HepG2 (cell line): ENCODE results near the gene ZNF621. TPM values are rescaled to one million over a fixed set of nuclear protein-coding genes. Genes with fewer than 3 reads are reported as not detected.

ENCODE experiments used
- ATF6 ChIP-seq: sonication (generic); formaldehyde crosslinking; conservative IDR thresholded peaks from 2 replicates; pipeline ENCODE4 v1.4.0; 2020; ENCODE audit warnings: missing genetic modification reagents
- GABPB1 ChIP-seq: IDR thresholded peaks from 2 replicates; pipeline ENCODE4 v1.6.1; 2016; ENCODE audit warnings: mild to moderate bottlenecking, missing genetic modification reagents, moderate library complexity, missing compliant biosample characterization
- RORA ChIP-seq: sonication (generic); formaldehyde crosslinking; IDR thresholded peaks from 2 replicates; pipeline ENCODE4 v1.5.0; 2020; ENCODE audit warnings: mild to moderate bottlenecking, missing genetic modification reagents, moderate library complexity
- SMYD3 ChIP-seq: sonication (generic); formaldehyde crosslinking; IDR thresholded peaks from 2 replicates; pipeline ENCODE4 v1.8.1; 2023; ENCODE audit warnings: mild to moderate bottlenecking, missing genetic modification reagents
- UBTF ChIP-seq: sonication (generic); formaldehyde crosslinking; IDR thresholded peaks from 2 replicates; pipeline ENCODE4 v1.4.0; 2020; ENCODE audit warnings: mild to moderate bottlenecking, missing genetic modification reagents
- YEATS4 ChIP-seq: sonication (generic); formaldehyde crosslinking; IDR thresholded peaks from 2 replicates; pipeline ENCODE4 v1.4.0; 2020; ENCODE audit warnings: missing genetic modification reagents, borderline replicate concordance
- YY1 ChIP-seq: IDR thresholded peaks from 2 replicates; pipeline ENCODE4 v1.6.1; 2011; ENCODE audit warnings: low read length, low read depth, moderate library complexity, mild to moderate bottlenecking; ENCODE audit not compliant: insufficient read depth, insufficient replicate concordance
- ZFP36L2 ChIP-seq: sonication (generic); formaldehyde crosslinking; IDR thresholded peaks from 2 replicates; pipeline ENCODE4 v1.4.0; 2020; ENCODE audit warnings: missing genetic modification reagents
- ZFYVE20 ChIP-seq: sonication (generic); formaldehyde crosslinking; IDR thresholded peaks from 2 replicates; pipeline ENCODE4 v1.8.0; 2023; ENCODE audit warnings: low read depth, mild to moderate bottlenecking, moderate library complexity, missing genetic modification reagents, borderline replicate concordance
- ZNF274 ChIP-seq: sonication (generic); formaldehyde crosslinking; IDR thresholded peaks from 2 replicates; pipeline ENCODE4 v1.5.1; 2020; ENCODE audit warnings: mild to moderate bottlenecking, missing genetic modification reagents
- ZNF318 ChIP-seq: sonication (generic); formaldehyde crosslinking; IDR thresholded peaks from 2 replicates; pipeline ENCODE4 v1.4.0; 2020; ENCODE audit warnings: mild to moderate bottlenecking, missing genetic modification reagents
- ZNF614 ChIP-seq: IDR thresholded peaks from 2 replicates; pipeline ENCODE4 v1.6.1; 2018; ENCODE audit warnings: missing biosample characterization, missing genetic modification reagents, inconsistent platforms, borderline replicate concordance
- ZNF788 ChIP-seq: sonication (generic); formaldehyde crosslinking; IDR thresholded peaks from 2 replicates; pipeline ENCODE4 v1.5.0; 2020; ENCODE audit warnings: mild to moderate bottlenecking, missing genetic modification reagents, borderline replicate concordance
- ZNF879 ChIP-seq: sonication (generic); formaldehyde crosslinking; IDR thresholded peaks from 2 replicates; pipeline ENCODE4 v1.8.1; 2023; ENCODE audit warnings: missing genetic modification reagents
- polyA plus RNA-seq, 8 experiments: library from polyadenylated mRNA; depleted of rRNA in 3 of 8; stranded (reverse) in 7 of 8; unstranded in 1 of 8; fragments of >200 nt; fragmentation: Illumina TruSeq in 4 of 8; extraction: Trizol in 4 of 8; gene quantifications; 2 replicates each; pipeline versions ENCODE4 v1.2.1 to v1.2.3, GENCODE V29; 2011 to 2016; ENCODE audit warnings: low read depth in 4 of 8, missing spikeins in 1 of 8, mixed read lengths in 1 of 8; ENCODE audit not compliant: insufficient read depth in 1 of 8
- total RNA-seq, 5 experiments: library from RNA; depleted of rRNA; stranded (reverse); fragments of >200 nt; fragmentation: Illumina TruSeq; extraction: Trizol; gene quantifications; 2 replicates each; pipeline ENCODE4 v1.2.3, GENCODE V29; 2016; ENCODE audit warnings: low read depth in 1 of 5

ZNF621 gene
- total and polyA plus RNA-seq, 2 of the 13 experiments (the other 11 are each of a cell fraction or from before 2014, with no cell fraction given): 13.2 to 14.9 TPM

- TF ChIP-seq ZNF318 (CRISPR knock-in tag) (no peak), SMYD3 (CRISPR knock-in tag) (0 out of 2 replicates have a peak, but pooled peaks have one; percentile 42), UBTF (CRISPR knock-in tag) (peak; percentile 54), ZNF879 (CRISPR knock-in tag) (peak; percentile 51; the same call in 1 of the 2 replicates), ZFP36L2 (CRISPR knock-in tag) (no peak), YY1 (peak; percentile 27), ZNF614 (peak; percentile 56; the same call in 1 of the 2 replicates), YEATS4 (CRISPR knock-in tag) (peak; percentile 59), RORA (CRISPR knock-in tag) (no peak), ZNF788 (CRISPR knock-in tag) (peak; percentile 77; the same call in 1 of the 2 replicates), ATF6 (CRISPR knock-in tag) (0 out of 2 replicates have a peak, but pooled peaks have one; percentile 48), ZFYVE20 (no peak), ZNF274 (CRISPR knock-in tag) (no peak), GABPB1 (CRISPR knock-in tag) (peak; percentile 97)
Observed at GRCh38 chr3:40505599-40506462, 18.9 kb upstream of the ZNF621 start, which contains the start of gene ZNF620 (continued).
